Activated gamma-delta T cell treated with Interleukin-2 at 50 U/mL for 16 hours (primary cell): ENCODE results near the gene LRIT1.

Experiments used
- DNase-seq: peaks from one replicate; pipeline ENCODE4 v3.0.0-alpha.2; 2020

LRIT1 gene

DNA sequence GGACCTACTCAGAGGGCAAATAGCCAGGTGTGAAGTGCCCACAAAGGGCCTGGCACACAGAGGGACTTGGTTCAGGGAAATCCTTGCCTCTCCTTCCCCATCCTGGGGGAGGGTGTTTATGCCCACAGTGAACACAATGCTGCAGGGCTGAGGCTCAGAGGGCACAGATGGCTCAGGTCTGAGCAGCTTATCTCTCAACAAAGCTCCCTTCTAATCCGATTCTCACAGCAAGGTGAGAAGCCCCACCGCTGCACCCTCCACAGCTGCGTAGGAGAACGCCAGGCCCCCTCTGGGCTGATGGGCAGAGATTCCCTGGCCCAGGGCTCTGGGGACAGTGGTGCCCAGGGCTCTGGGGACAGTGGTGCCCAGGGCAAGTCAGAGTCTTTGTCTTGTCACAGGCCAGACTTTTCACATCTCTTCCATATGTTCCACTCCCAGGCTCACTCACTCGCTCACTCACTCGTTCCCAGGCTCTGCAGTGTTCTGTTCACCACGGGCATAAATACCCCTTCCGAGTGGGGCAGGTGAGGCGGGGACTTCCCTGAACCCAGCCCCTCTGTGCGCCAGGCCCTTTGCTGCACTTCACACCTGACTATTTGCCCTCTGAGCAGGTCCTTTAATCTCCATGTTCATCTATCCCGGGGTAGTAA lies 55.7 kb downstream of the LRIT1 start:
- no peak for DNase-seq

DNA sequence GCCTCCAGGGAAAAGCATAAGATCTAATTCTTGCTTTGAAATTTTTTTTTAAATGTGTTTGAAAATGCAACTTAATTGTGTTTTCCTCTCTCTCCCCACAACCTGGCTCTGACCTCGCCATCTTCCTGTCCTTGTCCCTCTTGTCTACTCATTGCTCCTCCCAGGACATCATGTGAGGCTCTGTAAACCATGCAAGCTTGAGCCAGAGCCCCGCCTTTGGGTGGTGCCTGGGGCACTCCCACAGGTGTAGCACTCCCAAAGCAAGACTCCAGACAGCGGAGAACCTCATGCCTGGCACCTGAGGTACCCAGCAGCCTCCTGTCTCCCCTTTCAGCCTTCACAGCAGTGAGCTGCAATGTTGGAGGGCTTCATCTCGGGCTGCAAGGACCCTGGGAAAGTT lies 56.8 kb downstream of the LRIT1 start:
- no peak for DNase-seq

DNA sequence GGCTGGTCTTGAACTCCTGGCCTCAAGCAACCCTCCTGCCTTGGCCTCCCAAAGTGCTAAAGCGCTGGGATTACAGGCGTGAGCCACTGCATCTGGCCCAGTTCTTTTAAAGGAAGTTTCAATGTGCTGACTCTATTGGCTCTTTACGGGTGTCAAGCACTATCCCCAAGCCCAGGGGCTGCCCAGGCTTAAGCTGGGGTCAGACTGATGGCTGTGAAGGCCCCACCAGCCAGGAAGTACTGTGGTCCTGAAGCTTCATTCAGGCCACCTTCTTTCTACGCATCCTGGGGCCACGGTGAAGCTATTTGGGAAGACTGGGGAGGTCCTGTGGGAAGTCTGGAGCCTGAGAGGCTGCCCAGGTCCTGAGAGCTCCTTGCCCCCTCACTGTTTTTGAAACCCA lies 59.7 kb downstream of the LRIT1 start:
- DNase-seq: no peak
